HG03159 (cell line): ENCODE results near the gene CLMP.
"Not testable (repeated sequence)": the region's sequence is repeated elsewhere in the genome, so short reads cannot be mapped to it uniquely, and the experiment has no call there.

Source experiments
- ATAC-seq: cut with Tn5 transposase; IDR thresholded peaks from one replicate; pipeline ENCODE4 v1.9.1; 2021; ENCODE audit warnings: mild to moderate bottlenecking, moderate library complexity; ENCODE audit not compliant: unreplicated experiment

The CLMP gene

GRCh38 chr11:123143476-123143875 lies 51.6 kb downstream of the CLMP start:
- no peak for ATAC-seq

- ATAC-seq: no peak
Observed at GRCh38 chr11:123139206-123139605, 55.8 kb downstream of the CLMP start.

- no peak for ATAC-seq
Observed at GRCh38 chr11:123137431-123138224, 57.4 kb downstream of the CLMP start.

DNA sequence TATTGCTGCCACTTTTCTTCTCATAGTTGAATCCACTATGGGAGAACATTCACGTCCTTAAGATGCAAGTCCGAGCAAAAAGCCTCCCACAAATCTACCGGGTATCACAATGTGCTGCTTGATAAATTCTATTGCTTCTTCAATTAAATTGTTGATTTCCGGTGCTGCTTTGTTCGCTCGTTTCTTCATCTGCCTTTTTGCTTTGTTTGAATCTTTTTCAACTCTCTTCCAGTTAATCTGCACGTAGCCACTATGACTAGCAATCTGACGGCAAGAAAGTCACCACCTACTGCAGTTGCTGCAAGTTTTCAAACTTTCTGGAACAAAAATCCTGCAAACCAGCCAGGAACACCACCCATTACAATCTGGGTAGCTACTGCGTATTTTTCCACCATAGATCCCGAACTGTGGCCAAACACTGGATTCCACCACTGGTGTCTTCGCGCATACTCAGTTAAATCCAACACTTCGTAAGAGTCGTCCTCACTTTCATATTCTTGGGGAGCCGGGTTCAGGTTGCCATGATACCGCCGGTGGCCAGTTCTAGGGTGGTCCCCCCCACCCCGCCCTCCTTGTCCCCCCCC lies 59.1 kb downstream of the CLMP start:
- ATAC-seq: no peak

- no peak for ATAC-seq
Observed at GRCh38 chr11:123132881-123133280, 62.2 kb downstream of the CLMP start.

DNA sequence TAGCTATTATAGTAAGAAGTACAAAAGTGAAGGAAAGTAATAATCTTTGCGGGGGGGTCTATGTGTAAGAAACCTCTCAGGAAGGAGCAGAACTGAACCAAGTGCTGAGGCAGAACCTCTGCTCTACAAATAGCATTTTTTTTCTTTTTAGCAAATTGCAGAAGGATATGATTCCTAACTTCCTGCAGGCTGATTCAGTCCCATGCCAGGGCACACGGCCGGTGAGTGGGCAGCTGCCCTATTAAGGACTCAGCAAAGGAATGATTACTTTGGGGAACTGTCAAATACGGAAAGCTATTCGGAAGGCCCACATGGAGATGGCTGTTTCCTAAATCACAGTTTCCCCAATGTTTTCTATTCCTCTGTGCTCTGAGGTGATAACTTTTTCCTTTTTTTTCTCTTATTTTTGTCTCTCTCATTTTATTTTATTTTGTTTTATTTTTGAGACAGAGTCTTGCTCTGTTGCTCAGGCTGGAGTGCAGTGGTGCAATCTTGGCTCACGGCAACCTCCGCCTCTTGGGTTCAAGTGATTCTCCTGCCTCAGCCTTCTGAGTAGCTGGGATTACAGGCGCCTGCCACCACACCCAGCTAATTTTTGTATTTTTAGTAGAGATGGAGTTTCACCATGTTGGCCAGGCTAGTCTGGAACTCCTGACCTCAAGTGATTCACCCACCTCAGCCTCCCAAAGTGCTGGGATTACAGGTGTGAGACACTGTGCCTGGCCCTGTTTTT lies 62.8 kb downstream of the CLMP start:
- not testable (repeated sequence) for ATAC-seq

GRCh38 chr11:123129920-123130319 lies 65.1 kb downstream of the CLMP start:
- ATAC-seq: no peak

GRCh38 chr11:123125169-123125568 lies 69.9 kb downstream of the CLMP start:
- no peak for ATAC-seq

DNA sequence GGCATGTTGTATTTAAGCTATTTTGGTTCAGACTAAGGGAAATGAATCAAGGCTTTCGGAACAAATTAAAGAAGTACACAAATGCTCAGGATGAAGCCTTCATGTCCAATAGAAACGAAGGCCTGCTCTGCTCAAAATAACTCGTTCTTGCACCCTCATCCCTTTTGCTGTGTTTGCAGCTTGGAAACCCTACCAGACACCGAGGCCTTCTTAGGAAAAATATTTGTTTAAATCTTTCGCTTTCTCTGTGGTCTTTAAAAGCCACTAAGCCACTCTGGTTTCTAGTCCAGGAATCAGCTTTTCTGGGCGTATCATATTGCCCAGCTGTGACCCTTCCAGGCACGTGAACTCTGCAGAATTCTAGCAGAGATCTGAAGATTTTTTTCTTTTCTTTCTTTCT lies 72.2 kb downstream of the CLMP start:
- ATAC-seq: no peak

GRCh38 chr11:123122341-123122740 lies 72.7 kb downstream of the CLMP start:
- ATAC-seq: no peak

- no peak for ATAC-seq
Observed at GRCh38 chr11:123116486-123116885, 78.6 kb downstream of the CLMP start.

DNA sequence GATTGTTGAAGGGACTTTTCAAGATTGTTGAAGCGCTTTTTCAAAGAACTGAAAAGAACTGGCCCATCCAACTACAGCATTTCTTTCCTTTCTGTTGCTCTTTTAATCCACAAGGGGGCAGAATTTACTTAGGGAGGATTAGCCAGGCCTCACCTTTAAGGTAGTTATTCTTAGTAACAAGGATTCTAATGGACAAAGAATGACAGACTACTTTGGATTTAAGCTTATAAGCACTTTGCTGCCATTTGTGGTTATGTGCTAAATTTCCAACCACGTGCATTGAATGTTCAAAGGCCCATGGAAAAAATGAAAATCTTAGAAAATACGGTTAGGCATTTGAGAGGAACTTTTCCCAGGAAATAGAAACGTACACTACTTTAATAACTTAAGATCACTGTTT lies 83.6 kb downstream of the CLMP start:
- ATAC-seq: no peak

GRCh38 chr11:123110397-123110796 lies 84.7 kb downstream of the CLMP start:
- no peak for ATAC-seq

DNA sequence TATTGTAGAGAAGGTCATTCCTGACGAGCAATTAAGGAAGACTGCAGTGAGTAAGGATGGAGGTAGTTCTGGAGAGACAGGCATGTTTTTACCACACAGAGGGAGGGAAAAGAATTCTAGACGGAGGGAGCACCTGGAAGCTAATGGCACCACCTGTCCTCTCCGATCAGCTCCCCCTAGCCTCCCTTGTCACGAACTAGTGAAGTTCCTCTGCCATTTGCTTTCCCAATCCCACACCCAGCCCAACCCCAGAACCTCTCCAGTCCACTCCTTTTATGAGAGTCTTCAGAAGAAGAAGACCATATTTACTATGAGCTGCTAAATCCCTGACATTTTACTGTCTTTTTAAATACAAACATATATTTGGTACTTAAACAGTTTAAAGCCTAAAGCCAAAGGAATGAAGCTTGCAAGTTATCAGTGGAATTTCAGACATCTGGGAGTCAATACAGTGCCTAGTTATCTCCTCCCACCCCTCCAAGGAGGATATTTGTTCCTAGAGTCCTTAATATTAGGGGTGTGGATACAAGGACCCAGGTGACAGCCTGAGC lies 87.0 kb downstream of the CLMP start:
- no peak for ATAC-seq

- ATAC-seq: no peak
Observed at GRCh38 chr11:123104697-123105096, 90.4 kb downstream of the CLMP start.

DNA sequence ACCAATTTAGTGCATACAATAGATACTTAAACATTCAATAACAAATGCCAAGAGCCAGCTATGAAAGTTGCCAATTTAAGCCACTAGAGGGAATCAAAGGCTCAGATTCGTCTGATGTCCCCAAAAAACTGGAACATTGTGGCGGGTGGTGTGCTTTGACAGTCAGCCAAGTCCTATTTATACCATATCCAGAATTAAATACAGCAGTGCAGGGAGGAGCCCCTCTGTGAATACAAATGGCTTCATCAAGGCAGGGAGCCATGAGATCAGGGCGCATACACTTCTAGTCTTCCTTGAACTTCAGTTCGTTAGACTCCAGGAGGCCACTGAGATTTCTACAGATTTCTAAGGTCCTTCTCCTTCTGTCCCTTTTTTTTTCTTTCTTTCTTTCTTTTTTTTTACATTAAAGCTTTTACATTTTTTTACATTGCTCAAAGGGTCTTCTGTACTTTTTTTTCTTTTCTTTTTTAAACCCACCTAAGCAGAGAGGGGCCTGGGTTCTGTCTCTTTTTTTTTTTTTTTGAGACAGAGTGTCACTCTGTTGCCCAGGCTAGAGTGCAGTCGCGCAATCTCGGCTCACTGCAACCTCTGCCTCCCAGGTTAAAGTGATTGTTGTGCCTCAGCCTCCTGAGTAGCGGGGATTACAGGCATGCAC lies 91.6 kb downstream of the CLMP start:
- ATAC-seq: no peak

DNA sequence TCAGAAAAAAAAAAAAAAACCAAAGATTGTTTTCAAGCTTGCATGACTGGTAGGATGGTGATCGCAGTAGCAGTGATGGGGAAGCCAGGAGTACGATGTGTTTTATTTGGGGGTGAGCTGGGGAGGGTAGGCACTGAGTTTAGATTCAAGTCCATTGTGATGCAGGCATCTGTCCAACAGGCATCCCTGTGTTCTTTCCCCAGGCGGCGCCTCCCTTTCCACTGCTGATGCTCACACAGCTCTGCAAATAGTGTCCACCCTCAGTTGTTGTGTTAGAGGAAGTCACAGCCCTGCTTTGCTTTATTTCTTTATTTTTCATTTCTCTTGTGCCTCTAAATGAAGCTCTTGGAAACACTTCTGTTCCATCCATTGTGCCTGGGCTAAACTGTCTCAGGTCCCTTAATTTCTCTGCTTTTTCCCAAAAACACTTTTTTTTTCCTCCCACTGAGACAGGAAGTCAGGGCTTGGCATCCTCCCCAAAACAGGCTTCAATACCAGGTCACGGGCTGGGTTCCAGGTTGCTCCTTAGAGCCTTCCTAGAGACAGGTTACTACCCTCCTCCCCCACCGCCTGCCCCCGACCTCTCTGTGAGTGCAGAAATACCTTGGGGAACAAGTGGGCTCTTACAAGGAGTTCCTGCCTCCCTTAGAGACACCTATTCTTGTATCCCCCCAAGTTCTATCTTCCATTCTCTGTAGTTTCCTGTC lies 94.5 kb downstream of the CLMP start:
- no peak for ATAC-seq

GRCh38 chr11:123098990-123099389 lies 96.1 kb downstream of the CLMP start:
- no peak for ATAC-seq

DNA sequence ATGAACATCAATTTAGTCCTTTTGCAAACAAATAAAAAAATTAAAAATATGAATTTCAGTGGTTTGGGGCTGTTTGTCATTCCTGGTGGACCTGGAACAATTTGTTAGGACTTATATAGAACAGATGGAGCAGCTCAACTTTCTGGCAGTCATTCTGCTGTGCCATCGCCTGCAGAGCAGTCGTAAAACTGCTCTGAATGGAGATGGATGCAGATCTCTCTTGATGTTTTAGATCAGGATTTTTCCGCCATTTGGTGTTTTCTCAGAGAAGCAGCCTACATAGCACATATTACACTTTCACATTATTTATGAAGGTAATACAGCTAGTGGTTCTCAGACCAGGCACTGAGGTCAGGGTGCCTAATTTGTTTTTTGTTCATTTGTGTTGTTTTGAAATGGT lies 101.3 kb downstream of the CLMP start:
- no peak for ATAC-seq

DNA sequence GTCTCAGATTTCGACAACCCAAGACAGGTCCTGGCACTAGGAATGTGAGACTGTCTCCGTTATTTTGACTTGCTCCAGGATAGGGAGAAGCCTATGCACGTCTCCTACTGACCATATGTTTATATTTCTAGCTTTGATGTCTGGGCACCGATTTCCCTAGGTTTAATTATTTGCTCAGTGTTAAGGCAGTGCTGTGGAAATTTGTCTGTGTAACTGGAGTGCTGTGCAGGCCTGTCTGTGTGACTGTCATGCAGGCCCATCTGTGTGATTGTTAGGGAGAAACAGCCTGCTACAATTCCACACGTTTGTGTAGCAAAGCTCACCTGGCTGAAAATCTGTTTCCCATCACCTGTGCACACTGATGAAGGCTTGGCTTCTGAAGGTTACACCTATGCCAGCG lies 103.5 kb downstream of the CLMP start:
- no peak for ATAC-seq

GRCh38 chr11:123090168-123090567 lies 104.9 kb downstream of the CLMP start:
- ATAC-seq: not testable (repeated sequence)
